Vagina (tissue), 2 donors: ENCODE data around the gene ST6GALNAC4. TPM values are rescaled to one million over a fixed set of nuclear protein-coding genes. Genes with fewer than 3 reads are reported as not detected.
A peak's percentile ranks its signal among the peaks of the same experiment; 100 is the strongest.

Experiments
- DNase-seq, 2 donors: peaks; one replicate each; pipeline ENCODE4 v3.0.0-alpha.2; 2017; ENCODE audit errors: extremely low spot score in 2 of 2
- H3K27ac ChIP-seq: fragments of 200-600 bp; sonication (generic); one replicate; pipeline ENCODE4 v1.5.1; 2019
- H3K27me3 ChIP-seq: fragments of 200-600 bp; sonication (generic); one replicate; pipeline ENCODE4 v1.5.1; 2019
- H3K36me3 ChIP-seq, 2 donors: fragments of 200-600 bp; sonication (generic); one replicate each; pipeline ENCODE4 v1.5.1; 2017 to 2019
- H3K4me1 ChIP-seq: fragments of 200-600 bp; sonication (generic); one replicate; pipeline ENCODE4 v1.5.1; 2019
- H3K4me3 ChIP-seq, 2 donors: fragments of 200-600 bp; sonication (generic); 1 replicate in 1 of 2; 2 replicates in 1 of 2; pipeline ENCODE4 v1.5.1; 2016 to 2019
- H3K9me3 ChIP-seq: fragments of 200-600 bp; sonication (generic); one replicate; pipeline ENCODE4 v1.5.1; 2019
- POLR2A ChIP-seq, 2 donors: fragments of 450-650 bp; IDR thresholded peaks; one replicate each; pipeline ENCODE4 v1.6.1; 2017; ENCODE audit warnings: antibody characterized with exemption in 2 of 2, mild to moderate bottlenecking in 2 of 2, moderate library complexity in 2 of 2
- POLR2AphosphoS5 ChIP-seq, 2 donors: sonication (generic); formaldehyde crosslinking; IDR thresholded peaks; one replicate each; pipeline ENCODE4 v1.9.0; 2017; ENCODE audit warnings: antibody characterized with exemption in 2 of 2, mild to moderate bottlenecking in 2 of 2, low read depth in 1 of 2; ENCODE audit not compliant: insufficient read depth in 1 of 2
- intact Hi-C: fragments of 100-400 bp; cut with DNase I; formaldehyde crosslinking; loops from one replicate; pipeline ENCODE4 v1.15.1; 2023
- total RNA-seq: library from RNA; depleted of rRNA; stranded (reverse); fragments of >200 nt; gene quantifications from one replicate; pipeline ENCODE4 v1.2.3, GENCODE V29; 2016
- TF ChIP-seq, protein P1 (sequence below), 3 experiments: fragments of 450-650 bp in 2 of 3; fragments of 200-600 bp in 1 of 3; sonication (generic) in 1 of 3; IDR thresholded peaks; one replicate each; pipeline ENCODE4 v1.5.1; 2017 to 2019; ENCODE audit warnings: antibody characterized with exemption in 3 of 3, mild to moderate bottlenecking in 2 of 3, moderate library complexity in 2 of 3

ST6GALNAC4 gene
- total RNA-seq, 1 donor from 2014 or later, result 33.1 TPM

DNA sequence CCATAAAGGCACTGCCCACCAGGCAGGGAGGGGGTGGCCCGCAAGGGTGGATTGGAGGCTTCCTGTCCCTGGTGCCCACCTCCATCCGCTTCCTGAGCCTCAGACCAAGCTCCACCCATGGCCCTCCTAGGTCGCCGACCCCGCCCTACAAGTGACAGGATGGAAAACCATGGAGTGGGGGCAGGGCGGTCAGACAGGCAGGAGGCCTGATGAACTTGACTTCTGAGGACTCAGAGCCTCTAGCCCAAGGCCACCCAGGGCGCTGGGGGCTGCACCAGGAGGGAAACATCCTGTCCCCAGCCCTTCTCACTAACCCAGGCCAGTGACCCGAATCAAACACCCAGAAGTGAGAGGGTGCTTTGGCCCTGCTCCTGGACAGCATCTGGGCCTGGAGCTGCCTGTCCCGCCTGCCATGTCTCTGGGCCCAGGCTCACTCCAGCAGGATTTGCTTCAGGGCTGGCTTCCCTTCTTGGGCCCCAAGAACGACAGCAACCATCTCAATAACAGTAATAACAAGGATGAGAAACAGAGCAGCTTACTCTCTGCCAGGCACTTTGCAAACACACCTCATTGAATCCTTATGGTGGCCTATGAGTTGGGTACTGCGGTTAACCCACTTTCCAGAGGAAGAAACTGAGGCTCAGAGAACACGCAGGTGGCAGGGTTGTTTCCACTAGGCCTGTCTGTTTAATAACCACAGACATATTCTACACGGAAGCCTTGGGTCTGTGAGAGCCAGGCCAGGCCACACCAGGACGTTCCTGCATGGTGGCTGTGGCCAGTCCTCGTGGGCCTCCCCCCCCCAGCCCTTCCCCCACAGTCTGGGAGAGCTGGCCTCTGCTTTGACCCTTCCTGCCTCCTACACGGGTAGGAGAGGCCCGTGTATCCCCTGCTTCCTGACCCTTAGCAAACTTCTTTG, 13.0 kb downstream of the ST6GALNAC4 start:
- Histone ChIP-seq H3K9me3 (no peaks in the 10 kb centered on the region), H3K4me1 (peaks cover 67% of the 10 kb centered on the region), H3K27ac (peak overlapping the region; percentile 85), H3K36me3 (peaks cover 0 to 5% of the 10 kb centered on the region in 2 donors), H3K27me3 (no peaks in the 10 kb centered on the region), H3K4me3 (no peak overlapping the region)
- intact Hi-C loops, result no loop called here
- TF ChIP-seq POLR2A (IDR thresholded peaks at IDR 0.05) (no peak), POLR2AphosphoS5 (IDR thresholded peaks at IDR 0.05; ENCODE audit: insufficient read depth in 1 of 2, low read depth in 1 of 2) (peak; percentile 64 to 66)
- no peak for DNase-seq

DNA sequence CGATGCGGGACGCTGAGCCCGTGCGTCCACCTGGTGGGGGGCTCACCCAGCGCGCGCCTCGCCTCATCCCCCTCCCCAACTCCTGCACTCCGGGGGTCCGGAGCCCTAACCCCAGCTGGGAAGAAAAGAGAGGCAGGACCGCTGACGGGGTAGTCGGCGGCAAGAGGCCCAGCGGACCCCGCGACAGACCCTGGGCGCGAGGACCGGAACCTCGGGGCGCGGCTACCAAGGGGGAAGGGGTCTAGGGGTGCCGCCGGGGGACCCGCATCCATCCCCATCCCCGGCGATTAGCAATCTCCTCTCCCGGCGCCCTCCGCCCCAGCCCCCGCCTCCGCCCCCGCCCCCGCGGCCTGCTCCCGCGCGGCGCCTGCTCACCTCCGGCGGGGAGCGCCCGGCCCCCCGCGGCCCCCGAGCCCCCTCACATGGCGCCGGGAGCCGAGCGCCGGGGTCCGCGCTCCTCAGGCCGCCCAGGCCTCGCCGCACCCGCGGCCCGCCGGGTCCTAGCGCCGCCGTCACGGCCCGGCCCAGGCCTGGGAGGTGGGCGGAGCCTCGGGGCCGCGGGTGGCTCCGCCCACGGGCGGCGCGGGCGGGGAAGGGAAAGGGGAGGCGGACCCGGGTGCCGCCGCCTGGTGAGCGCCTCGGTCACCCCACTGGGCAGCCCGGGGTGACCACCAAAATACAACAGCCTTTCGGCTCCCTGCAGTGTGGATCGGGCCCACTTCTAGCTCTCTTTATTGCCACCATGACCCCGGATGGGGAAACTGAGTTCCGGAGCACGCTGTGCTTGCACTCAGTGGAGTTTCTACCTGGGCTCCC, 17.5 kb downstream of the ST6GALNAC4 start, which contains the start of gene ST6GALNAC6:
ST6GALNAC6 (minus strand) TSS at position 476 of the 816 bp plus-strand sequence. CDS start 1,622 bp downstream, outside the sequence.
- intact Hi-C loops, result no loop called here
- TF ChIP-seq, protein P1, sequence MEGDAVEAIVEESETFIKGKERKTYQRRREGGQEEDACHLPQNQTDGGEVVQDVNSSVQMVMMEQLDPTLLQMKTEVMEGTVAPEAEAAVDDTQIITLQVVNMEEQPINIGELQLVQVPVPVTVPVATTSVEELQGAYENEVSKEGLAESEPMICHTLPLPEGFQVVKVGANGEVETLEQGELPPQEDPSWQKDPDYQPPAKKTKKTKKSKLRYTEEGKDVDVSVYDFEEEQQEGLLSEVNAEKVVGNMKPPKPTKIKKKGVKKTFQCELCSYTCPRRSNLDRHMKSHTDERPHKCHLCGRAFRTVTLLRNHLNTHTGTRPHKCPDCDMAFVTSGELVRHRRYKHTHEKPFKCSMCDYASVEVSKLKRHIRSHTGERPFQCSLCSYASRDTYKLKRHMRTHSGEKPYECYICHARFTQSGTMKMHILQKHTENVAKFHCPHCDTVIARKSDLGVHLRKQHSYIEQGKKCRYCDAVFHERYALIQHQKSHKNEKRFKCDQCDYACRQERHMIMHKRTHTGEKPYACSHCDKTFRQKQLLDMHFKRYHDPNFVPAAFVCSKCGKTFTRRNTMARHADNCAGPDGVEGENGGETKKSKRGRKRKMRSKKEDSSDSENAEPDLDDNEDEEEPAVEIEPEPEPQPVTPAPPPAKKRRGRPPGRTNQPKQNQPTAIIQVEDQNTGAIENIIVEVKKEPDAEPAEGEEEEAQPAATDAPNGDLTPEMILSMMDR (IDR thresholded peaks at IDR 0.05), result no peak
- TF ChIP-seq POLR2A (IDR thresholded peaks at IDR 0.05), result peak in 1 of 2 donors; percentile 66
- peaks cover 64% of the 10 kb centered on the region for H3K4me1 ChIP-seq
- H3K27me3 ChIP-seq, result no peaks in the 10 kb centered on the region
- peaks cover 0 to 19% of the 10 kb centered on the region in 2 donors for H3K36me3 ChIP-seq
- DNase-seq, result no peak
- H3K27ac ChIP-seq, result peak within 1 kb of the TSS; percentile 97
- H3K9me3 ChIP-seq, result no peaks in the 10 kb centered on the region
- peak within 1 kb of the TSS; percentile 94 to 95 for H3K4me3 ChIP-seq

DNA sequence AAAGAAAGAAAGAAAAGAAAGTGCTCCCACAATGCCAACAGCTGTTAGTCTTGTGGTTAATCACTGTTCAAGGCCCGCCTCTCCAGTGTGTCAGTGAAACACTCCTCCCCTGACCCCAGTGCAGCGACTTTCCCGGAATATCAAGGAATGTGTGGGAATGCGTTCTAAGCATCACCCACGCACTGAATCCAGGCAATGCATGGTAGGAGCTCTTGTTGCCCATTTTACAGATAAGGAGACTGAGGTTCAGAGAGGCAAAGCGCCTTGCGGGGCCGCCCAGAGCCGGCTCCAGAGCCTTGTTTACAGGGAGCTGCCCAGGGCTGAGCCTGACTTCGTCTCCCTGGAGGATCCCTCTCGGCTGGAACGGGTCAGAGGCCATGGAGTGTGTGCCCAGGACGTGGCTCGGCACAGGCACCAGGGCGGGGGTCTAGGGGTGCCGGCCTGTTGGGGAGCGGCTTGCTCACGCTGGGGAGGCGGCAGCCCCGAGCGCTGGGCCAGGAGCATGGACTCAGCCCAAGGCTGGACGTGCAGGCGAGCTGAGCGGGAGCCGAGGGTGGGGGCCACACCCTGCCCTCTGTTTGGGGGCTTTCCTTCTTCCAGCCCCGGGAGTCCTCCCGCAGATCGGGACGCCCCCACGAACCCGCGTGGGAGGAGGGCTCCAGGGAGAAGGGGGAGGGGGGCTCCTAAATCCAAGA, 18.3 kb downstream of the ST6GALNAC4 start:
- Histone ChIP-seq H3K36me3 (peaks cover 0 to 27% of the 10 kb centered on the region in 2 donors), H3K27me3 (no peaks in the 10 kb centered on the region), H3K27ac (peak overlapping the region; percentile 97), H3K4me1 (peaks cover 57% of the 10 kb centered on the region), H3K4me3 (peak overlapping the region; percentile 94 to 95), H3K9me3 (no peaks in the 10 kb centered on the region)
- intact Hi-C loops, result no loop called here
- no peak for DNase-seq
- TF ChIP-seq POLR2A (IDR thresholded peaks at IDR 0.05) (no peak), POLR2AphosphoS5 (IDR thresholded peaks at IDR 0.05; ENCODE audit: insufficient read depth in 1 of 2, low read depth in 1 of 2) (peak in 1 of 2 donors; percentile 75)
- TF ChIP-seq, protein P1 (IDR thresholded peaks at IDR 0.05), result no peak

- peak overlapping the region; percentile 94 to 95 for H3K4me3 ChIP-seq
- no peaks in the 10 kb centered on the region for H3K9me3 ChIP-seq
- TF ChIP-seq POLR2A (IDR thresholded peaks at IDR 0.05) (no peak), POLR2AphosphoS5 (IDR thresholded peaks at IDR 0.05; ENCODE audit: insufficient read depth in 1 of 2, low read depth in 1 of 2) (peak; percentile 31 to 58)
- H3K27ac ChIP-seq, result peak overlapping the region; percentile 97
- H3K27me3 ChIP-seq, result no peaks in the 10 kb centered on the region
- peaks cover 49% of the 10 kb centered on the region for H3K4me1 ChIP-seq
- intact Hi-C loops, result no loop called here
- no peak for DNase-seq
- peaks cover 10 to 39% of the 10 kb centered on the region in 2 donors for H3K36me3 ChIP-seq
These were observed 19.6 kb downstream of the ST6GALNAC4 start for GRCh38 chr9:127897193-127897692.

- Histone ChIP-seq H3K36me3 (peaks cover 10 to 42% of the 10 kb centered on the region in 2 donors), H3K27ac (peak overlapping the region; percentile 97), H3K9me3 (no peaks in the 10 kb centered on the region), H3K4me3 (peak overlapping the region; percentile 94 to 95), H3K4me1 (peaks cover 49% of the 10 kb centered on the region), H3K27me3 (no peaks in the 10 kb centered on the region)
- intact Hi-C loops, result no loop called here
- DNase-seq, result no peak
- TF ChIP-seq, protein P1 (IDR thresholded peaks at IDR 0.05), result no peak
- no peak for TF ChIP-seq POLR2AphosphoS5 (IDR thresholded peaks at IDR 0.05; ENCODE audit: insufficient read depth in 1 of 2, low read depth in 1 of 2)
- no peak for TF ChIP-seq POLR2A (IDR thresholded peaks at IDR 0.05)
These were observed 20.2 kb downstream of the ST6GALNAC4 start for GRCh38 chr9:127896395-127897192.
